DOHH2 (cell line): ENCODE data around the gene WDR89.

Experiments used
- H3F3A ChIP-seq: fragments of 200-600 bp; sonication (generic), shearing (Covaris generic); 2 replicates; pipeline ENCODE4 v1.6.0; 2016; ENCODE audit warnings: antibody characterized with exemption, mild to moderate bottlenecking; ENCODE audit not compliant: control insufficient read depth, insufficient read depth
- H3K27ac ChIP-seq: fragments of 200-600 bp; sonication (generic); 2 replicates; pipeline ENCODE4 v1.5.1; 2014; ENCODE audit warnings: low read depth, mild to moderate bottlenecking, low read length, moderate library complexity
- H3K27me3 ChIP-seq: fragments of 200-600 bp; sonication (generic); 2 replicates; pipeline ENCODE4 v1.6.1; 2014; ENCODE audit warnings: mild to moderate bottlenecking, low read length, mixed read lengths; ENCODE audit not compliant: control insufficient read depth
- H3K36me3 ChIP-seq: fragments of 200-600 bp; sonication (generic); 2 replicates; pipeline ENCODE4 v1.6.1; 2014; ENCODE audit warnings: mild to moderate bottlenecking, low read length, moderate library complexity, mixed read lengths; ENCODE audit not compliant: control insufficient read depth
- H3K4me1 ChIP-seq: fragments of 200-600 bp; sonication (generic); 2 replicates; pipeline ENCODE4 v1.6.1; 2014; ENCODE audit warnings: mild to moderate bottlenecking, low read length, mixed read lengths; ENCODE audit not compliant: control insufficient read depth
- H3K4me2 ChIP-seq: fragments of 200-600 bp; sonication (generic); 2 replicates; pipeline ENCODE4 v1.6.0; 2014; ENCODE audit warnings: mild to moderate bottlenecking, low read length, moderate library complexity
- H3K4me3 ChIP-seq: fragments of 200-600 bp; sonication (generic); 2 replicates; pipeline ENCODE4 v1.5.1; 2014; ENCODE audit warnings: mild to moderate bottlenecking, low read length, mixed read lengths
- H3K79me2 ChIP-seq: fragments of 200-600 bp; sonication (generic); 2 replicates; pipeline ENCODE4 v1.6.1; 2014; ENCODE audit warnings: mild to moderate bottlenecking, low read length, mixed read lengths; ENCODE audit not compliant: control insufficient read depth
- H3K9me2 ChIP-seq: fragments of 200-600 bp; sonication (generic); replicated peaks from 2 replicates; pipeline ENCODE4 v1.6.1; 2014; ENCODE audit warnings: mild to moderate bottlenecking, low read length, mixed read lengths; ENCODE audit not compliant: control insufficient read depth
- H3K9me3 ChIP-seq: fragments of 200-600 bp; sonication (generic); 2 replicates; pipeline ENCODE4 v1.6.1; 2014; ENCODE audit warnings: antibody characterized with exemption, low read length, mixed read lengths; ENCODE audit not compliant: control insufficient read depth, insufficient read depth
- H4K20me1 ChIP-seq: fragments of 200-600 bp; sonication (generic); 2 replicates; pipeline ENCODE4 v1.6.0; 2014; ENCODE audit warnings: low read depth, mild to moderate bottlenecking, antibody characterized with exemption, low read length, moderate library complexity; ENCODE audit not compliant: control insufficient read depth, insufficient read depth
- CTCF ChIP-seq: fragments of 200-600 bp; sonication (generic); IDR thresholded peaks from one replicate; pipeline ENCODE4 v1.5.1; 2014; ENCODE audit warnings: antibody characterized with exemption, mild to moderate bottlenecking, low read depth, low read length; ENCODE audit not compliant: poor library complexity, severe bottlenecking
- EZH2phosphoT487 ChIP-seq: fragments of 200-600 bp; sonication (generic); IDR thresholded peaks from 2 replicates; pipeline ENCODE4 v1.6.1; 2017; ENCODE audit warnings: borderline replicate concordance, mild to moderate bottlenecking, antibody characterized with exemption, low read length, moderate library complexity, mixed read lengths

WDR89 gene

GRCh38 chr14:63685401-63685800 is 43.7 kb upstream of the WDR89 start:
- H3K4me2 ChIP-seq, result no peak overlapping the region
- no peak for TF ChIP-seq CTCF
- no peaks in the 10 kb centered on the region for H3K9me2 ChIP-seq
- peaks cover 71% of the 10 kb centered on the region for H3K36me3 ChIP-seq
- H3K79me2 ChIP-seq, result peaks cover 34% of the 10 kb centered on the region
- H3K9me3 ChIP-seq, result no peaks in the 10 kb centered on the region
- no peak overlapping the region for H3K4me3 ChIP-seq
- no peaks in the 10 kb centered on the region for H3K27me3 ChIP-seq
- H3F3A ChIP-seq, result peaks cover 34% of the 10 kb centered on the region
- 0 out of 2 replicates have a peak, but pooled peaks cover 4% of the 10 kb centered on the region for H4K20me1 ChIP-seq
- H3K4me1 ChIP-seq, result no peaks in the 10 kb centered on the region
- H3K27ac ChIP-seq, result no peak overlapping the region

GRCh38 chr14:63682727-63683593 is 41.3 kb upstream of the WDR89 start:
- Histone ChIP-seq H3K9me2 (no peaks in the 10 kb centered on the region), H3K27me3 (no peaks in the 10 kb centered on the region), H3K4me3 (no peak overlapping the region), H3K79me2 (peaks cover 21% of the 10 kb centered on the region), H4K20me1 (0 out of 2 replicates have a peak, but pooled peaks cover 4% of the 10 kb centered on the region), H3K4me2 (no peak overlapping the region), H3K4me1 (no peaks in the 10 kb centered on the region), H3F3A (peaks cover 34% of the 10 kb centered on the region), H3K27ac (no peak overlapping the region), H3K9me3 (no peaks in the 10 kb centered on the region), H3K36me3 (peaks cover 77% of the 10 kb centered on the region)
- no peak for TF ChIP-seq CTCF
- TF ChIP-seq EZH2phosphoT487, result no peak

- H3K79me2 ChIP-seq, result no peaks in the 10 kb centered on the region; the same call in 1 of the 2 replicates
- H3K27me3 ChIP-seq, result no peaks in the 10 kb centered on the region
- no peaks in the 10 kb centered on the region for H3K4me1 ChIP-seq
- no peak overlapping the region for H3K4me2 ChIP-seq
- H3K4me3 ChIP-seq, result no peak overlapping the region
- H3K36me3 ChIP-seq, result peaks cover 75% of the 10 kb centered on the region
- peaks cover 33% of the 10 kb centered on the region for H3F3A ChIP-seq
- no peaks in the 10 kb centered on the region for H3K9me2 ChIP-seq
- no peak overlapping the region for H3K27ac ChIP-seq
- no peaks in the 10 kb centered on the region for H4K20me1 ChIP-seq
- TF ChIP-seq CTCF (no peak), EZH2phosphoT487 (no peak)
- no peaks in the 10 kb centered on the region for H3K9me3 ChIP-seq
Observed at GRCh38 chr14:63678536-63678935, 36.9 kb upstream of the WDR89 start.
